BLaER1 treated with 17β-estradiol and CSF1 and Interleukin-3, amounts not matched to agents 10 nM and 100 nM (cell line): Measurements from ENCODE around the gene PRDM1.
"Not testable (repeated sequence)": the region's sequence is repeated elsewhere in the genome, so short reads cannot be mapped to it uniquely, and the experiment has no call there.

Experiments
- H3K27ac ChIP-seq, 11 experiments: shearing (Covaris generic); formaldehyde crosslinking; 2 replicates each; pipeline ENCODE4 v1.8.1; 2022
- H3K27me3 ChIP-seq, 11 experiments: shearing (Covaris generic); formaldehyde crosslinking; 2 replicates each; pipeline ENCODE4 v1.8.1; 2022
- H3K36me3 ChIP-seq, 11 experiments: shearing (Covaris generic); formaldehyde crosslinking; 2 replicates each; pipeline ENCODE4 v1.8.1; 2022
- H3K4me1 ChIP-seq, 10 experiments: shearing (Covaris generic); formaldehyde crosslinking; 2 replicates each; pipeline ENCODE4 v1.8.1; 2022
- H3K4me2 ChIP-seq, 11 experiments: shearing (Covaris generic); formaldehyde crosslinking; 2 replicates each; pipeline ENCODE4 v1.8.1; 2022
- H3K4me3 ChIP-seq, 10 experiments: shearing (Covaris generic); formaldehyde crosslinking; 2 replicates each; pipeline ENCODE4 v1.8.1; 2022
- H3K9ac ChIP-seq, 11 experiments: shearing (Covaris generic); formaldehyde crosslinking; 2 replicates each; pipeline ENCODE4 v1.8.1; 2022
- H3K9me3 ChIP-seq, 11 experiments: shearing (Covaris generic); formaldehyde crosslinking; replicated peaks in 1 of 11; 2 replicates each; pipeline ENCODE4 v1.8.1; 2022
- H4K20me1 ChIP-seq, 11 experiments: shearing (Covaris generic); formaldehyde crosslinking; 2 replicates each; pipeline ENCODE4 v1.8.1; 2022
- Cebpa-rat ChIP-seq, 11 experiments: shearing (Covaris generic); IDR thresholded peaks; 2 replicates each; pipeline ENCODE4 v1.8.1; 2022

The PRDM1 gene

DNA sequence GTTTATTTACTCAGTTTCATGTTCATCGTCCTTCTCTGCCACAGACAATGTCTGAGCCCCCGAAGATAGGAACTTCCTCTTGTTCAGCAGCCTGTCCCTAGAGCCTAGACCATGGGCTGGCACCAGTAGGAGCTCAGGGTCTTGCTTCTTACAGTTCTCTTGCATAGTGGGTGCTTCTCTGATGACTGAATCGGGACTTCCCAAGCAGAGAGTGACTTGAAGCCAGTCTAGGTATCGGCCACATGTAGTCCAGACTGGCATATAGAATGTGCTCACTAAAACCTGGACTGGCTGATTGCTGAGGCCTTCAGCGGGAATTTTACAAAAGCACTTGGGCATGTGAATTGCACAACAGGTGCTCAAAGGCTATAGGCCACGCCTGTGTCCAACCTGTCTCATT is 52.0 kb downstream of the PRDM1 start:
- no peaks in the 10 kb centered on the region for H4K20me1 ChIP-seq
- H3K4me3 ChIP-seq, result no peak overlapping the region
- no peak for TF ChIP-seq Cebpa-rat (IDR thresholded peaks at IDR 0.05)
- peak overlapping the region in 5 of 11 experiments; percentile 14 to 28 (median 25); a peak in 9 of 22 replicates for H3K4me2 ChIP-seq
- H3K36me3 ChIP-seq, result no peaks in the 10 kb centered on the region
- no peaks in the 10 kb centered on the region for H3K9me3 ChIP-seq
- no peak overlapping the region for H3K9ac ChIP-seq
- H3K4me1 ChIP-seq, result peaks cover 12 to 24% (median 22%) of the 10 kb centered on the region in 10 experiments
- H3K27ac ChIP-seq, result 0 out of 22 replicates have a peak overlapping the region, but pooled peaks of 1 of the 11 experiments have one; percentile 24
- no peaks in the 10 kb centered on the region for H3K27me3 ChIP-seq

DNA sequence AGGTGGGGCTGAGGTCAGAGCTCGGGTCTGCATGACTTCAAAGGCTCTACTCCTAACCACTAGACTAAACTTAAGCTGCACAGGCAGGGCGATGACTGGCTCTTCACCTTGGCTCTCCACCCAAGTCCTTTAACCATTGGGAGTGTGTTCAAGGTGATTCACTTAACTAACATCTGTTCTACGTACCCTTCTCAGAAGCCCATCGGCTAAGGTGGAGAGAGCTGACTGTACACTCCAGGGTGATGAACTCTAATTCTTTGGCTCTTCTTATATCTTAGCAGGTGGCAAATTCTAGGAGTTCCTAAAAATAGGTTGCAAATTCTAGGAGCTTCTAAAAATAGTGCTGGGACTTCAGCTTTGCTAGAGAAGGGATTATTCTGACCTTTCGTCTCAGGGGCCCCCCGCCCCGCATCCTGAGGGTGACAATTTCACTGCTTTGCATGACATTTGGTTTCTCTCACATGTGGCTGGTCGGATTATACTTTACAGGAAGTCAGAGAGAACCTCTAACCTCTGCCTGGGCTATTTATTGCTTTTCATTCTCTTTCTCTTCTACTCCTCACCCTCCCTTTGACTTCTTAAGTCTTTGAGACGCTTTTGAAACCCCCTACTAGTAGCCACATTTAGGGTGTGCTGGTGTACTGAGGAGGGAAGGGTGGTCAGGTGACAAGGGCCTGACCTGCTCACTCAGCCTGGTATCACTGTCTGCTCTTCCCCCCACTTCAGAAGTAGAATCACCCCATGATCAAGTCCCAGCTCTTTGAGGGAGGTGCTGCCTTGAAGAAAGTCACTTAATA is 55.5 kb downstream of the PRDM1 start:
- H3K36me3 ChIP-seq, result no peaks in the 10 kb centered on the region
- no peaks in the 10 kb centered on the region for H3K9me3 ChIP-seq
- H3K9ac ChIP-seq, result 0 out of 22 replicates have a peak overlapping the region, but pooled peaks of 1 of the 11 experiments have one; percentile 24
- H3K4me2 ChIP-seq, result peak overlapping the region; percentile 13 to 65 (median 43); a peak in 20 of 22 replicates
- H3K27ac ChIP-seq, result no peak overlapping the region
- H3K27me3 ChIP-seq, result no peaks in the 10 kb centered on the region
- no peak overlapping the region for H3K4me3 ChIP-seq
- H3K4me1 ChIP-seq, result peaks cover 15 to 26% (median 23%) of the 10 kb centered on the region in 10 experiments
- no peak for TF ChIP-seq Cebpa-rat (IDR thresholded peaks at IDR 0.05)
- H4K20me1 ChIP-seq, result no peaks in the 10 kb centered on the region

DNA sequence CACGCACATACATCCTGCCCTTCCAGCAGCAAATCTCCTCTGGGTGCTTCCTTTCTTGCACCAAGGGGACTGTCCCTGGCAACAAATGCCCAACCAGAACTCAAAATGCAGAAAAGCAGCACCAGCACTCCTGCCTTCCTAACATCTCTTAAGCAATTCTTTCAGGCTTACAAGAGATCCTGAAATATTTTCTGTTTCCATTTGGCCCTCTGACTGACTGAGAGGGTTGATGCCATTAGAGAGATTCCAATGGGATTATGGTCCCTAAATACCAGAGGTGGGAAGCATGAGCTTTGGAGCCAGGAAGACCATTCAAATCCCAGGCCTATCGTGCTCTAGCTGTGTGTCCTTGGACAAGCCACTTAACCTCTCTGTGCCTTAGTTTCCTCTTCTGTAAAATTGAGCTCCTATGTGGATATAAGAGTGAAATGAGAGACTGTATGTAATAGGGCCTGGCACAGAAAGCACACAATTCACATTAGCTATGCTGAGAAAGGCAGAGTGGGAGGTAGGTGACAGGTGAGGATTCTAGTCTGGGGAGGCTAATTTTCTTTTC is 56.8 kb downstream of the PRDM1 start:
- Histone ChIP-seq H4K20me1 (no peaks in the 10 kb centered on the region), H3K4me3 (no peak overlapping the region), H3K27me3 (no peaks in the 10 kb centered on the region), H3K36me3 (no peaks in the 10 kb centered on the region), H3K27ac (no peak overlapping the region), H3K9me3 (no peaks in the 10 kb centered on the region), H3K4me2 (peak overlapping the region in 2 of 11 experiments; percentile 29 to 41; a peak in 5 of 22 replicates), H3K4me1 (peaks cover 19 to 28% (median 23%) of the 10 kb centered on the region in 10 experiments), H3K9ac (no peak overlapping the region)
- no peak for TF ChIP-seq Cebpa-rat (IDR thresholded peaks at IDR 0.05)

DNA sequence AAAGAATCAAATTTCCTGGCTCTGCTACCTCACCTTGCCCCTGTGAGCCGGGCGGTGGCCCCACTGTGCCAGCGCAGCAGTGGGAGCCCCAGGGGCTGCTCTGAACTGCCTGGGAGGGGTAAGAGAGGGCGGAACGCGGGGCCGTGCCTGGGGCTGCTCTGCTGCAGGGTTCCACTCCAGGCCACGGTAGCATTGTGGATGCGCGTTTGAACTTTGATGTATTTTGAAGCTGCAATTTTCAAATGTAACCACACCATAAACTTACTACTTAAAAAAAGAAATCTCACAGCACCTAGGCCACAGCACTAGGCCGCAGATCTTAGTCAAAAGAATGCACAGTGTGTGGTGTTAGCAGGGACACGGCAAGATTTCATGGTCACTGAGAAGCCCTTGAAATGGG is 57.5 kb downstream of the PRDM1 start:
- H3K4me3 ChIP-seq, result no peak overlapping the region
- H3K27me3 ChIP-seq, result no peaks in the 10 kb centered on the region
- TF ChIP-seq Cebpa-rat (IDR thresholded peaks at IDR 0.05), result no peak
- H3K9ac ChIP-seq, result no peak overlapping the region
- no peaks in the 10 kb centered on the region for H3K9me3 ChIP-seq
- H3K36me3 ChIP-seq, result no peaks in the 10 kb centered on the region
- H3K4me2 ChIP-seq, result no peak overlapping the region
- H3K4me1 ChIP-seq, result peaks cover 13 to 28% (median 21%) of the 10 kb centered on the region in 10 experiments
- no peaks in the 10 kb centered on the region for H4K20me1 ChIP-seq
- H3K27ac ChIP-seq, result no peak overlapping the region

DNA sequence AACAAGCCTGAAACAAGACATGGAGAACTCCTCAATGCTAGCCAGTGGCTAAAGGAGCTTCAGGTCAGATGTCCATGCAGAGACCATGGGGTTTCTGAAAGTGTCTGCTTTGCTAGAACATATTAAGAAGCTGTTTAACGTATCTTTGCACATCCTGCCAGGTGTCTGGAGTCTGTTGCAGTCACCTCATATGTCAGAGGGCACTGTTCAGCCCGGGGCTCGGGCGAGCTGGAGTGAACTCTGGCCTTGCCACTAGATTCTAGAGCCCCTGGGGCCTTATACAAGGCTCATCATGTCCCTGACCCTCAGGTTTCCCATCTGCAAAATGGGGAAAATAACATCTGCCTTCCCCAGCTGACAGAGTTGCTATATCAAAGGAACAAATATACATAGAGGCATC is 59.0 kb downstream of the PRDM1 start:
- Histone ChIP-seq H3K4me3 (no peak overlapping the region), H3K4me2 (no peak overlapping the region), H3K9ac (no peak overlapping the region), H3K9me3 (no peaks in the 10 kb centered on the region), H3K27ac (no peak overlapping the region), H3K27me3 (no peaks in the 10 kb centered on the region), H3K4me1 (peaks cover 13 to 28% (median 21%) of the 10 kb centered on the region in 10 experiments), H4K20me1 (no peaks in the 10 kb centered on the region), H3K36me3 (no peaks in the 10 kb centered on the region)
- no peak for TF ChIP-seq Cebpa-rat (IDR thresholded peaks at IDR 0.05)

DNA sequence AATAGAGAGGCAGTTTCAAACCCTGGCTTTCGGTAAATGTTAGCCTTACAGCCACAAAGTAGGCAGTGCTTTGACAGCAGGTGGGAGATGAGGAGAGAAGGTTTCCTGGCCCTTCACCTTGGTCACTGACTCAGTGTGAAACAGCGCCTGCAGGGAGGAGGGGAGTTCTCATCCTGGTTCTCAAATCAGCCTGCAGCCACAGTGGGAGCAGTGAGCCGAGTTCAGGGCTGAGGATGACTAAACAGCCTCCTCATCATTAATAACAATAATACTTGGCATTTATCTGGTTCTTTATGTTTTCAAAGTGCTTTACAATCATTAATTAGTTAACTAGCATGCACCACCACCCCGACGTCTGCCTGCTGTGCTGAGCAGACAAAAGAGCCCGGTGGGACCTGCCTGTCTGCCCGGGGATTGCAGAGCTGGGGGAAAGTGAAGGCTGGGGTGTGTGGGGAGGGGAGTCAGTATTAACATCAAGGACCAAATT is 59.6 kb downstream of the PRDM1 start:
- Histone ChIP-seq H3K36me3 (no peaks in the 10 kb centered on the region), H3K4me1 (peaks cover 13 to 28% (median 21%) of the 10 kb centered on the region in 10 experiments), H3K4me2 (no peak overlapping the region), H3K9ac (no peak overlapping the region), H3K9me3 (no peaks in the 10 kb centered on the region), H3K27me3 (no peaks in the 10 kb centered on the region), H4K20me1 (no peaks in the 10 kb centered on the region), H3K4me3 (no peak overlapping the region), H3K27ac (no peak overlapping the region)
- TF ChIP-seq Cebpa-rat (IDR thresholded peaks at IDR 0.05), result no peak

DNA sequence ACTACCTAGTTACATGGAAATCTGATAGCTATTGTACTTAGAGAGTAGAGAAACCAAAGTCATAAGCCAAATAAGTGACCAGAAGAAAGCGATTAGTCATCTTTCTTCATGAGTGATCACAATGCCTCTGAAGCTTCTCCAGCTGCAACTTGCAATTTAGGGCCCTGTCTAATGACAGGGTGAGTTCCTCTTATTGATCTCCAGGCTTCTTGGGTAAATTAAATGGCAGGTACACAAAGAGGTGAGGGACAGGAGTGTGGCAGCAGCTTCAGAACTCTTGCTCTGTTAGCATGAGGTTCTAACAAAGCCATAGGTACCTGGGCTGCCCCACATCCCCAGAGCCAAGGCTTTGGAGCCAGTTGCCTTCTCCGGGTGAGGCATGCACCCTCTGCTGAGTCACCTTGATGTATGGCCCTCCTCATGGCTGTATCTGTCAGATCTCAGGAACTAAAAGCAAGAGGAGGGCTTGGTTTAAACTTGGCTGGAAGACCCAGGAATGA is 60.8 kb downstream of the PRDM1 start:
- Histone ChIP-seq H3K4me3 (no peak overlapping the region), H3K4me1 (peaks cover 5 to 23% (median 13%) of the 10 kb centered on the region in 10 experiments), H4K20me1 (no peaks in the 10 kb centered on the region), H3K4me2 (peak overlapping the region in 5 of 11 experiments; percentile 4 to 45 (median 34); a peak in 6 of 22 replicates), H3K27ac (no peak overlapping the region), H3K9me3 (no peaks in the 10 kb centered on the region), H3K27me3 (no peaks in the 10 kb centered on the region), H3K36me3 (no peaks in the 10 kb centered on the region), H3K9ac (no peak overlapping the region)
- TF ChIP-seq Cebpa-rat (IDR thresholded peaks at IDR 0.05), result no peak

DNA sequence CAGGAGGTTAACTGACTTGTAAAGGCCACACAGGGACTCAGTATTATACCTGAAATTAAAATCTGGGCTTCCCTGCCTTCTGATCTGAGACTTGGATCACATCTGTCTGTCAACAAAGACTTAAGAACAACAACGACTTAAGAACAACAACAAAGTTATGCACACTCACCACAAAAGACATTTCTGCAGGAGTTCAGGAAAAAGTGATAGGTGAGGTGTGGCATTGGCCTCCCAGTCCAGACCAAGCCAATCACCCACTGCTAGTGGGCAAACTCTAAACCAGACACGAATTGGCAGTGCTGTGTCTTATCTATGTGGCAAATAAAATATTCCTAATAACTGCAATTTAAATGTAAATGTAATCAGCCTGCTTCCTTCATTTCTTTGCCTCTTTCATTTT is 61.3 kb downstream of the PRDM1 start:
- H3K27ac ChIP-seq, result no peak overlapping the region
- H3K4me1 ChIP-seq, result peaks cover 0 to 17% (median 8%) of the 10 kb centered on the region in 10 experiments; a peak in 14 of 20 replicates

DNA sequence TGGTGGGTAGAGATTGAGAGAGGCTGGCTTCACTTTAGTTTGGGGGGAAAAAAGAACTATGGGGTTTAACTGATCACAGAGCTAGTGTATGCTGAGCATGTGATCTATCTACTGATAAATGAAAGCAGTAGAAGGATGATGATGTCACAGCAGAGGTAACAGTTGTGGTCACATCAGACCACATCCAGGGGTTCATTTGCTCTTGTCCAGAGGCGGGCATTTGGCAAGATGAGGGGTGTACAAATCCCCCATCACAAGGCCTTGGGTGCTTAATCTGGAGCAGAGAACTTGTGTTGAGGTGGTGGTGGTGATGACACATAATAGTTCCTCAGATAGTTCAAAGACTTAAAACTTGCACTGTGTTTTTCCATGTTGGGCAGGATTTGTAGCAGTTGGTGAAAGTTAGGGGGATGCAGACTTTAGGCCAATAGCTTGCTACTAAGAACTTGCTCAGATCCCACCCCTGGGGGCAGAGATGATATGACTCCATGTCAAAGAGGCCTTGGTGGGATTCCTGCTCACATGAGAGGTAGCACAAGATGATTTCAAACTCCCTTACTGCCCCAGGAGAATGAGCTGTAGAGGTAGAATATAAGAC is 63.4 kb downstream of the PRDM1 start:
- no peak overlapping the region for H3K4me3 ChIP-seq
- peaks cover 0 to 5% (median 0%) of the 10 kb centered on the region in 11 experiments; a peak in 1 of 22 replicates for H3K9me3 ChIP-seq
- no peak overlapping the region for H3K27ac ChIP-seq
- H3K9ac ChIP-seq, result no peak overlapping the region
- H3K4me1 ChIP-seq, result peaks cover 0 to 12% (median 6%) of the 10 kb centered on the region in 10 experiments; a peak in 10 of 20 replicates
- no peaks in the 10 kb centered on the region for H3K36me3 ChIP-seq
- no peak for TF ChIP-seq Cebpa-rat (IDR thresholded peaks at IDR 0.05)
- no peaks in the 10 kb centered on the region for H4K20me1 ChIP-seq
- H3K4me2 ChIP-seq, result no peak overlapping the region
- no peaks in the 10 kb centered on the region for H3K27me3 ChIP-seq

More for the DNA sequence above, 61.3 kb downstream of the PRDM1 start:
- H3K27me3 ChIP-seq, result no peaks in the 10 kb centered on the region
- no peak for TF ChIP-seq Cebpa-rat (IDR thresholded peaks at IDR 0.05)
- H3K4me2 ChIP-seq, result no peak overlapping the region
- H3K9me3 ChIP-seq, result no peaks in the 10 kb centered on the region
- no peak overlapping the region for H3K9ac ChIP-seq
- H3K36me3 ChIP-seq, result no peaks in the 10 kb centered on the region
- no peaks in the 10 kb centered on the region for H4K20me1 ChIP-seq
- H3K4me3 ChIP-seq, result no peak overlapping the region

DNA sequence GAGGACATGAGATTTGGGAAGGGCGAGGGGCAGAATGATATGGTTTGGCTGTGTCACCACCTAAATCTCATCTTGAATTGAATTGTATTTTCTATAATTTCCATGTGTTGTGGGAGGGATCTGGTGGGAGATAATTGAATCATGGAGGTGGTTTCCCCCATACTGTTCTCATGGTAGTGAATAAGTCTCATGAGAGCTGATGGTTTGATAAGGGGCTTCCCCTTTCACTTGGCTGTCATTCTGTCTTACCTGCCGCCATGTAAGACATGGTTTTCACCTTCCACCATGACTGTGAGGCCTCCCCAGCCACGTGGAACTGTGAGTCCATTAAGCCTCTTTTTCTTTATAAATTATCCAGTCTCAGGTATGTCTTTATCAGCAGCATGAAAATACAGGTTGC is 66.3 kb downstream of the PRDM1 start:
- H3K9ac ChIP-seq, H3K4me1 ChIP-seq, H3K27ac ChIP-seq, H3K36me3 ChIP-seq, H3K27me3 ChIP-seq, H3K4me2 ChIP-seq, H4K20me1 ChIP-seq, H3K9me3 ChIP-seq, H3K4me3 ChIP-seq: not testable (repeated sequence)
